Right ventricle myocardium inferior (tissue), 1 donor: ENCODE measurements around the gene UPF1. TPM values are rescaled to one million over a fixed set of nuclear protein-coding genes. Genes with fewer than 3 reads are reported as not detected.

Source experiments
- ATAC-seq: fragments of 200-7000 bp; cut with Tn5 transposase; one replicate; pipeline ENCODE4 v1.9.1; 2020; ENCODE audit warnings: mild to moderate bottlenecking, moderate library complexity
- DNase-seq: peaks from one replicate; pipeline ENCODE4 v3.0.0; 2021; ENCODE audit errors: missing footprints
- intact Hi-C: fragments of 100-400 bp; cut with DNase I; formaldehyde crosslinking; loops from one replicate; pipeline ENCODE4 v1.11.0; 2022
- total RNA-seq: library from RNA; stranded (reverse); fragmentation: NEBNext Ultra II Directional; extraction: Animal tissue kit (Norgen Biotek cat#: 25700); gene quantifications from one replicate; pipeline ENCODE4 v1.2.1, GENCODE V29; 2021
- donor health status: DM: no; HTN: yes; CAD: no; lungs with severe emphysema.

UPF1 gene
- total RNA-seq, 1 donor from 2014 or later: 37.0 TPM

DNA sequence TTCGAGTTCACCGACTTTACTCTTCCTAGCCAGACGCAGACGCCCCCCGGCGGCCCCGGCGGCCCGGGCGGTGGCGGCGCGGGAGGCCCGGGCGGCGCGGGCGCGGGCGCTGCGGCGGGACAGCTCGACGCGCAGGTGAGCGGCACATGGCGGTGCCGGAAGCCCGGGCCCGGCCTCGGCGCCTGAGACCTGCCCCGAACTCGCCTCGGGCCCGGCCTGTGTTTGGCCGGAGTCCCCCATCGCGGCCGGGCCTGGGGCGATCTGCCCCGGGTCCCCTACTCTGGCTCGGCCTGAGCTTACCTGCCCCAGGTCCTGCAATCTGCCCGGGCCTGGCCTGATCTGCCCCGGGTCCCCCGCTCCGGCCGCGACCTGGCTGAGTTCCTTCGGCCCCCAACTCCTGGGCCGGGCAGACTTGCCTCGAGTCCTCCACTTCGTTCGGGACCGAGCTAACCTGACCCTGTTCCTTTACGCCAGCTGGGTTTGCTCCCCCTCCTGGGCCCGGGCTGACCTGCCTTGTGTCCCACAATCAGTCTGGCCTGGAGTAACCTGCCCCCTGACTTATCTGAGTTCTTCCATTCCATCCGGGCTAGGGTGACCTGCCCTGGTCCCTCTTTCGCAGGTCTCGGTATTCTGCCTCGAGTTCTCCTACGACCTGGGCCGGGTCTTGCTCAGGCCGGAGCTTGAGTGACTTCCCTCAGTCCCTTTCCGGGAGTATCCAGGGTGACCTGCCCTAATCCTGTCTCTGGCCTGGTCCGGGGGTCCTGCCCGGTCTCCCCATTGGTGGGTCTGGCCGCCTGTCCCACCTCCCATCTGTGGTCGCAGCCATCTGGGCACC lies 764 bp downstream of the UPF1 start:
- ATAC-seq (peak; percentile 20), DNase-seq (no peak)
- intact Hi-C loops: no loop called here

DNA sequence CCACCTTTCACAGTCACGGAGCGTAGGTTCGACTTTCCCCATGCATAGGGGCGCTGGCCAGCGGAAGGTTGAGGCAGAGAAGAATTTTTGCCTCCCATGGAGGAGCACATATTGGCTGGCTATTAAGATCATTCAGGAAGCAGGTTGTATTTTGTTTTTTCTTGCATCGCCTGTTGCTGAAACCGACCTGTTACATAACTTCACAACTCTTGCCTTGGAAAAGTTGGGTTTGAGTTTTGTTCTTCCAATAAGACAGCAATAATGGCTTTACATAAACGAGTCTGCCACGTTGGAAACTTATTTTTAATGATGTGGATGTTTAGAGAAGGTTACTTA lies 1.4 kb downstream of the UPF1 start:
- intact Hi-C loops: no loop called here
- ATAC-seq: no peak

DNA sequence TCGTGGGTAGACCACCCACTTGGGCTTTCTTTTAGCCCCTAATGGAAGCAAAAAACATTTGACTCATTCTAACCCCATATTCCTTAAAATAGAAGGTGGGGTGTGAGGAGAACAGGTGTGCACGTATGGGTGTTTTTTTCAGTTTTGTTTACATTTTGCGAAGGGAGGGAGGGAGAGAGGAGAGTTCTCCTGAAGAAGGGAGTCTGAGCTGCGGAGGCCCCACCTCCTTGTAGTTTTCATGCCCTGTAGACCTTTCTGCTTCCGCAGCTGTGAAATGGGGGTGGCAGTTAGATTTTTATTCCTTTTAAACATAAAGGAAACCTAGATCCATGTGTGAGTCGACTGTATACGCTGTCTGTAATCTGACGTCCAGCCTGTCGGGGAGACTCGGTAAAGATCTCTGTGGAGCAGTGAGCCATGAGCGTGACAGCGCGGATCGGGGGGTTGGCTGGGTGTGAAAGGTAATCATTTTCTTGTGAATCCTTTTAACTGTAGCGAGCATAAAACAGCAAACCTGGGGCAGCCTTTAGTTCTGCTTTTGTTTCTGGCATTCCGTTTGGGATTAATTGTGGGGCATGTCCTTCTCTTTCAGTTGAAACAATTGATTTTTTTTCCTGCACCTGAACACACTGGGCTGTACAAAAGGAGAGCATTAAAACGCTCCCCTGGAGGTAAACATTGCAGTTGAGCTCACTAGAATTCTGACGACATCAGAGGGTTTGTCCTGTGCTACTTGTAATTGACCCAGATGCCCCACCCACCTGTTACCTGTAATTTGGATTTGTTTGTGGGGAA lies 2.3 kb downstream of the UPF1 start:
- intact Hi-C loops: no loop called here
- ATAC-seq (no peak), DNase-seq (no peak)

More for the DNA sequence above, 1.4 kb downstream of the UPF1 start:
- DNase-seq: no peak

DNA sequence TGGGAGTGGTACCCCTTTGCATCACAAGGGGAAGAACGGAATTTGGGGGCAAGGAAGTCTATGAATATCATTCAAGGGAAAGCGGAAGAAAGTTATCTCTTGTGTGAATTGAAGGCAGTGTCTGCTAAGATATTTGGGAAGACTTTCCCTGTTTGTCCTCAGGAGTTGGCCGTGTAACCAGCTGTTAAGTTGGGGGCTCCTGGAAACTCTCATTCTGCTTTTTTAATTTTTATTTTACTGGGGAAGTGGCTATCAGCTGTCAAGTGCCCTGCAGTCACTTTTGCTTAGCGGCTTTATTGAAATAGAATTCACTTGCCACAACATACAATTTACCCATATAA lies 2.9 kb downstream of the UPF1 start:
- DNase-seq (no peak), ATAC-seq (no peak)
- intact Hi-C loops: no loop called here

DNA sequence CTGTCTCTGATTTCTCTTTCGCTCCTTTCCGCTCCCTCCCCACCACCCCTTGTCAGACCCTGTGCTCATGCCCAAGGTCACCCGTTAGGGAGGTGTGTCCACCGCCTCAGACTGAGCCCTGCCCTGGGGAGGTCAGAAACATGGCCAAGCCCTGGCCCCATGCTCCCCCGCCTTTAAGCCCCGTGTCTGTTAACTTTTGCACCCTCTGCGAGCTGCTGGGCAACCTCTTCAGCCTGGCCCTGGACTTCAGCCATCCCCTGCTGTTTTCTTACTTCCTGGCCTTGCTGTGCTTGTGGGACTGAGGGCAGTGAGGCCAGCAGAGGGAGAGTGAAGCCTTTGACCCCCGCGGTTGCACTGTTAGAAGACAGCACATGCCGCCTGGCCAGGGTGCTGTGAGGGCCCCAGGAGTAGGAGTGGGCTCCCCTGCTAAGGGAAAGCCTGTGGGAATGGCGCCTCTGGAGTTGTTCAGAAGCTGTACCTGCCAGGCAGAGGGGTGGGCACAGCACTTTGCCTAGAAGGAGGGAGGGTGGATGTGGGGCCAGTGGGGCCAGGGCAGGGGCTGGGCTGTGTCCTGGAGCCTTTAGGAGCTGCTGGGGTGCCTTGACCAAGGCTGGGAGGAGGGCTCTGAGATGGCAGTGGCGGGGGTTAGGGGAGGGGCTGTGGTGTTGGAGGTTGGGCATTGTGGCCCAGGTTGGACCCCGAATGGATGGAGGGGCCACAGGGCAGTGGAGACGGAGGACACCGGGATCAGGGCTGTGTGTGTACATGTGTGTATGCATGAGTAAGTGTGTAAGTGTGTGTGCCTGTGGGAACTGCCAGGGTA lies 7.9 kb downstream of the UPF1 start:
- no peak for ATAC-seq
- no peak for DNase-seq
- intact Hi-C loops: no loop called here

DNA sequence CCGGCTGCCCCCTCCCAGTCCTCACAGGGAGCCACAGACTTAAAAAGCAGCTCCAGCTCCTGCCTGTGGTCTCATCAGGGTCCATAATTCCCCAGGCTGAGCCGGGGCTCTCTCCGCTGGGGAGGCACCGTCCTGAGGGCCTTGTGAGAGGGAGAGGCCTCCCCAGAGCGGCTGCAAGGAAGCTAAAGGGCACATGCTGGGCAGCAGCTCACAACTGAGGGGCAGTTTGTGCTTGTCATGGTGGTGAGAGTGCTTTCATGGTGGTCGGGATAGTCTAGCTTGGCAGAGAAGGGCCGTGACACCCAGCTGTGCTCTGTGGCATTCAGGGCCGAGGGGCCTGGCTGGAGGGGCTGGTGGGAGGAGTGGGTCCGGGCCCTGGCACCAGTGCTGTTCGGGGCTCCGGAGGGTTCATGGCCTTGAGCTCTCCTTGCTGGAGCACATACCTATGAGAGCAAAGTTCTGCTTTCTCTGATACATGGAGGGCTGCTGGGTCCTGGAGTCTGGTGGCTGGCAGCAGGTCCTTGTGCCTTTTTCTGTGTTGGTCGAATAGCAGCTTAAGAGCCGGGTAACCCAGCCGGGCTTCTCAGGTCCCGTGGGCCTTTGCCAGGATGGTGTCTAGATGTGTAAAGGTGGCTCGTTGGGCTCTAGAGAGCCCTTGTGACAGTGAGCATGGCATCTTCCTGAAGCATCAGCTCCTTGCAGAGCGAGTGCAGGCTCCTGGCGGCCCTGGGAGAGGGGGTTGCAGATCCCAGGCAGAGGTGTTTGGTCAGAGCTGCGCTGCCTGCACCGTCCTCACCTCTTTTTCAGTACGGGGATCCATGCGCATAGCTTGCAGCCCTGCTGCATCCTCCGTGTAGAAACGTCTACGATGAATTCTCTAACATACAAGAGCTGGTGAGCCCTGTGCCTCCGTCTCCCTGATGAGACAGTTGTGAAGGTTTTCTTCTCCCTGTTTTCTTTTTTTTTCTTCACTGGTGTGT lies 8.8 kb downstream of the UPF1 start:
- intact Hi-C loops: no loop called here
- ATAC-seq (no peak), DNase-seq (no peak)

DNA sequence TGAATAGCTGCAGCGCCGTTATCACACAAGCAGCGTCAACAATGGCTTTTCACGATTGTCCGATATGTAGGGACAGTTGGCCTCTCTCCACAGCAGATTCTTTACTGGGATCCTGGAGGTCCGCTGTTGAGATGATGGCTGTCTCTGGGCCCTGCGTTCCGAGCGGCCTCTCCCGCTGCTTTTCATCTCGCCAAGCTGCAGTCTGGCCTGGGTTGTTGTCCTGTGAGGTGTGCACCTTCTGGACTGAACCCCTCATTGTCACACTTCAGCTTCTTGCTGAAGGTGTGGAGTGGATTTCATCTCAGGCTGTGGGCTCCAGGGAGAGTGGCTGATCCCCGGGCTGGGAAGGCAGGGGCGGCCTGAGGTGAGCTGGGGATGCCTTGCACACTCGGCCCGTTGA lies 9.6 kb downstream of the UPF1 start:
- DNase-seq (no peak), ATAC-seq (no peak)
- intact Hi-C loops: no loop called here

DNA sequence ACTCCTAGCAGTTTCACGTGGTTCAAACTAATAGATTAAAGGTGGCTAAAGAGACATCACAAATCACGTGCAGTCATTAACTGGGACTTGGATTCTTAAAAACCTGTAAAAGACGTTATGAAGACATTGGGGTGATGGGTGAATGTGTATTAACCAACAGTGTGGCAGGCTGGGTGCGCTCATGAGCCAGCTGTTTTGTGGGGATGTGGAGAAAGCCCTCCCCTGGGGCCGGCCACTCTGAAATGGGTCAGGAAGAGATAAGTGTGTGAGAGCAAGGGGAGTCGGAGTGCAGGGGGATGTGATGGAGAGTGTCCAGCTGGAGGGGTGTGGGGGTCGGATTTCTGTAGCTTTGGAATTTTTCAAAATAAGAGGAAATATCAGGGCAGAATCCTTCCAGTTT lies 10.4 kb downstream of the UPF1 start:
- ATAC-seq: no peak
- intact Hi-C loops: no loop called here
- DNase-seq: no peak

DNA sequence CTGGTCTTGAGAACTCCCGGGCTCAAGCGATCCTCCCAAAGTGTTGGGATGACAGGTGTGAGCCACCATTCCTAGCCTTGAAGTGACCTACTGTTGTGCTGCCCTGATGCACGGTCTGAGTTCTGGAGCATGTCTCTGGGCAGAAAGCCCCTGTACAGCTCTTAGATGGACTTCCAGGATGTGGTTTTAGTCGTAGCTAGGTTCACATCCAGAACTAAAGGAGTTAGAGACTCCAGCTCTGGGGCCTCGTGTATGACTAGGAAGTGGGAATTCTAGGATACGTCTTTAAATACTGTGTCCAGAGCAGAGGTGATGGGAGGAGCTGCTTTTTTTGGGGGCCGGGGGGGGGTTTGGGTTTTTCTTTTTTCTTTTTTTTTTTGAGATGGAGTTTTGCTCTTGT lies 12.2 kb downstream of the UPF1 start:
- ATAC-seq (no peak), DNase-seq (no peak)
- intact Hi-C loops: no loop called here

DNA sequence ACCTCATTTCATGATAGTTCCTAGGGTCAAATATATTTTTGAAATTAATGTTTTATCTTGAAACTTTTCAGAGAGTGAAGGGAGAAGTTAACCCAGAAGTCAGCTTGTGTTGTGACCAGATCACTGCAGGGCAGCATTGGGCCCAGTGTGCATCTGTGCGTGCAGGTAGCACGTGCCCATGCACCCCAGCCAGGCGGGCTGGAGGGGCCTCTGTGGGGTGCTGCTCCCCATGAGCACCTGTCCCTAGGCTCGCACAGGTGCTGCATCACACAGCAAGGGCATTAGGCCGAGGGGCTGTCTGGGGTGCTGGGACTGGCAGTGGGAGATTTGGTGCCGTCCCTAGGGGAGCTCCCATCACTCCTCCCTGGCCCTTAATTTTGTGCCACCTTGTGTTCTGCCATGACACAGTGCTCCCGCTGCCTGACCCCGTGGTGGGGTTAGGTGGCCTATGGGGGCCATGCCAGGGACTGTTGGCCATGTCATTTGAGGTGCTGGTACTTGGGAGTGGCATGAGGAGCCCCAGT lies 13.1 kb downstream of the UPF1 start:
- peak; percentile 55 for DNase-seq
- intact Hi-C loops: loop anchor here (5.0 kb wide), 2 partner anchors 163 to 393 kb away; partner anchors contain the start of gene CRTC1
- ATAC-seq: no peak

DNA sequence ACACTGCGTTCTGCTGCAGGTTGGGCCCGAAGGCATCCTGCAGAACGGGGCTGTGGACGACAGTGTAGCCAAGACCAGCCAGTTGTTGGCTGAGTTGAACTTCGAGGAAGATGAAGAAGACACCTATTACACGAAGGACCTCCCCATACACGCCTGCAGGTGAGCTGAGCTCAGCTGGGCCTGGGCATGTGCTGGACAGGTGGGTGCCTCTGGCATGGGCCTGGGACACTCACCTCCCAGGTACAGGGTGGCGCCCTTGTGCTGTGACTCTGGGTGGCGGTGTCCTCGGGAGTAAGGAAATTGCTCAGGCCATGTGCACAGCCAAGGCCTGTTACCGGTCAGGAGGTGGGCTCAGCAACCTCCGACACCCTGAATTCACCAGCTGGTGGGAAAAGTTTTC lies 14.2 kb downstream of the UPF1 start:
- ATAC-seq: no peak
- peak; percentile 47 for DNase-seq
- intact Hi-C loops: loop anchor here (2.0 to 5.0 kb wide), 3 partner anchors 164 to 394 kb away; partner anchors contain the start of gene CRTC1

DNA sequence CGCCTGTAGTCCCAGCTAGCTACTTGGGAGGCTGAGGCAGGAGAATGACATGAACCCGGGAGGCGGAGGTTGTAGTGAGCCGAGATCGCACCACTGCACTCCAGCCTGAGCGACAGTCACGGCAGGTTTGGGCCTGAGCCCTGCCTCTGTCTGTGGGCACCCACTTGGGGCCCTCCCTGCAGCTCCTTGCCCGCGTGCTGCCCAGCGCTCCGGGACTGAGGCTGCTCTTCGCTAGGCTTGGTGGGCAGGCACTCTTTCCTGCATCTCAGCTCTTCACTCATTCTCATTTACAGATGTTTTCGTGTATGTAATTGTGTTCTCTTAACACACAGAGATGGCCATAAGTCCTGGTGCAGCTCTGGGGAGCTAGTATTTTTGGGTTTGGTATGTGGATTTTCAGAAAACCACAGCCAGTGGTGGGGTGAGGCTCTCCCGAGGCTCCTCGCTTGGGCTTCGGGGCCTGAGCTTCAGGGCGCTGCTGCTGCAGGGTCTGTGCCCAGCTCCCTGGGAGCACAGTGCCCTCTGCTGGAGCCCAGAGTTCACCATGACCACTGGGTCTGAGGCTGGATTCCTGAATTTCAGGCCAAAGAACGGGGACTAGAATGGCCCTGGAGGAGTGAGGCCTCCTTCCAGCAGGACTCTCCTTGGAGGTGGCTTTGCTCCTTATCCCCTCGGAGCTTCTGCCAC lies 15.2 kb downstream of the UPF1 start:
- intact Hi-C loops: loop anchor here (2.0 to 5.0 kb wide), 3 partner anchors 165 to 395 kb away; partner anchors contain the start of gene CRTC1
- ATAC-seq (peak; percentile 77), DNase-seq (peak; percentile 90)

DNA sequence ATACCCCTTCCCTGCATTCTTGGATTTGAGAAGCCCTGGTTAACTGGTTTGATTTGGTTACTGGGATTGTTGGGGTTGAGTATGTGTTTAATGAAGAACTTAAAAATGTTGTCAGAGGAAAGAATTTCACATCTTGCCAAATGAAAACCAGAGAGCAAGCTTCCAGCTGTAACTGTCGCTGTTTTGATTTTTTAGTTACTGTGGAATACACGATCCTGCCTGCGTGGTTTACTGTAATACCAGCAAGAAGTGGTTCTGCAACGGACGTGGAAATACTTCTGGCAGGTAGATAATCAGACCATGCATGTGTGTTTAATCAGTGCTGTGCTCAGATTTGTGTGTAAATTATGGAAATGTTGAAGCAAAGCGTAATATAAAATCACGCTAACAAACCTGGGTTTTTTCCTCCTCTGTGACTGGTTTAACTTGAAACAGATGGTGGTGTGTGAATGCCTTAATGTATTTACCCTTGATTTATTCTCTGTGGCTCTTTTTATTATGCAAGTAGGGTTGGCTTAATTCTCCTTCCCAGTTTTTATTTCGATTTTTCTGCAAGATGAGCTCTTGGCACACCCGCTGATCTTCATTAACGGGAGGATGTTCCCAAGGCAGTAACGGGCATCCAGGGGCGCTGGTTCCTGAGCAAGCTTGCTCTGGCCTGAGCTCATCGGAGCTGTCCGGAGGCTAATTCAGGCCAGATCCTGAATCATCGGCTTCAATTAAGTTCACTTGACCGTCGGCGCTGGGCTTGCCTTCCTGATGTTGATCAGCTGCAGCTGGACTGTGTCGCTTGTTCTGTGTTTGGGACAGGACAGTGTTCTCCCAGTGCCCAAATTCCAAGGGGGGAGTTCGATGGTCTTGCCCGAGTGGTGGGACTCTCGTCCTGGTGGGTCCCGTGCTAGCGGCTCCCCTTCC lies 16.0 kb downstream of the UPF1 start:
- intact Hi-C loops: loop anchor here (2.0 to 5.0 kb wide), 3 partner anchors 166 to 396 kb away; partner anchors contain the start of gene CRTC1

DNA sequence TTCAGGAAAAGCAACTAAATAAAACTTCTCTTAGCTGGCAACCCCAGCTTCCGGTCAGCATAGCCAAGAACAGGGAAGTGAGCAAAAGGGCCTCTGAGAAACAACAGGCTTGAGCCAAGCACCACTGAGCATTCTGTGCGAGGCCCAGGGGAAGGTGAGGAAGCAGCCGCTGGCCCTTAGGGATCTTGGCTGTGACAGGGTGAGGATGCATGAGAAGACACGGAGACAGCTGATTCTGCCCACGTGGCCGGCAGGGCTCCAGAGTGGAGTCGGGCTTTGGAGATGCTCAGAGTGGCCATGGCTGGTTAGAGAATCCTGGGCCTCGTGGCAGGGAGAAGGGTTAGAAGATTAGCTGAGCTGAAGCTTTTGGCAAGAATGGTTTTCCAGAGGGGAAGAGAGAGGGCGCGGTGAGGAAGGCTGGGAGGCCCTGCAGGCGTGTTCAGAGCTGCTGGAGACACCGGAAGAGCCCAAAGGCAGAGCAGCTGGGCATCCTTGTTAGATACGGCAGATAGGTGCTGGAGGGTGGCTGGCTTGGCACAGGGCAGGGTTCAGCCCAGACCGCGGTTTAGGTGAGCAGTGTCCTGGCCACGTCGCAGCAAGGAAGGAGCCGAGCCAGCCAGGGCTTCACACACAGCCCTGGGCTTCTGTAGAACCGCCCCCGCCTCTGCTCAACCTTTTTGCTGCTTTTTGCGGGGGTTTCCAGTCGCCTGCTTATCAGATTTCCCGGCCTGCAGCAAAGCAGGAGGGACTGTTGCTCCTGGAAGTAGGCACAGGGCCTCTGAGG lies 17.3 kb downstream of the UPF1 start:
- ATAC-seq (peak; percentile 75), DNase-seq (peak; percentile 91)
- intact Hi-C loops: loop anchor here (5.0 kb wide), 2 partner anchors 167 to 397 kb away; partner anchors contain the start of gene CRTC1

More for the DNA sequence above, 16.0 kb downstream of the UPF1 start:
- DNase-seq (peak; percentile 69), ATAC-seq (peak; percentile 7)

DNA sequence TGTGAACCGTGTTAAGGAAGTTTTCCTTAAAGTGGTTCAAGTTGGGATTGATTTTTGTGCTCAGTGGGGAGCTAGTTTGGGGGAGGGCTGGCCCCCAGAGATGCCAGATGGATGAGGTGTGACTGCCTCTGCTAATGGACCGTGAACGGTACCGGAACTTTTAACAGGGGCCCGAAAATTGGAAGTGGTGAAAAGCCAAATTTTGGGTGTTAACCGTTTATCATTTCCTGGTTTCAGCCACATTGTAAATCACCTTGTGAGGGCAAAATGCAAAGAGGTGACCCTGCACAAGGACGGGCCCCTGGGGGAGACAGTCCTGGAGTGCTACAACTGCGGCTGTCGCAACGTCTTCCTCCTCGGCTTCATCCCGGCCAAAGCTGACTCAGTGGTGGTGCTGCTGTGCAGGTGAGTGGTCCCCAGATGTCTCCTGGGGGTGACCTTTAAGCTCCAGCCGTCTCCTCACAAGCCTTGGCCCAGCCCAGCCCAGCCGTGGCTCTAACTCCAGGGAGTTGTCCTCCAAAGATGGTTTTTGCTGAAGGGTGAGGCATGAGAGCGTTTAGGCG lies 18.2 kb downstream of the UPF1 start:
- peak; percentile 49 for DNase-seq
- no peak for ATAC-seq
- intact Hi-C loops: loop anchor here (5.0 kb wide), 2 partner anchors 168 to 398 kb away; partner anchors contain the start of gene CRTC1
